Measurements from ENCODE around the gene AGBL3. TPM values are rescaled to one million over a fixed set of nuclear protein-coding genes. Genes with fewer than 3 reads are reported as not detected.

Gene AGBL3
- total RNA-seq, 2 donors from 2014 or later: 0.47 to 0.98 TPM

DNA sequence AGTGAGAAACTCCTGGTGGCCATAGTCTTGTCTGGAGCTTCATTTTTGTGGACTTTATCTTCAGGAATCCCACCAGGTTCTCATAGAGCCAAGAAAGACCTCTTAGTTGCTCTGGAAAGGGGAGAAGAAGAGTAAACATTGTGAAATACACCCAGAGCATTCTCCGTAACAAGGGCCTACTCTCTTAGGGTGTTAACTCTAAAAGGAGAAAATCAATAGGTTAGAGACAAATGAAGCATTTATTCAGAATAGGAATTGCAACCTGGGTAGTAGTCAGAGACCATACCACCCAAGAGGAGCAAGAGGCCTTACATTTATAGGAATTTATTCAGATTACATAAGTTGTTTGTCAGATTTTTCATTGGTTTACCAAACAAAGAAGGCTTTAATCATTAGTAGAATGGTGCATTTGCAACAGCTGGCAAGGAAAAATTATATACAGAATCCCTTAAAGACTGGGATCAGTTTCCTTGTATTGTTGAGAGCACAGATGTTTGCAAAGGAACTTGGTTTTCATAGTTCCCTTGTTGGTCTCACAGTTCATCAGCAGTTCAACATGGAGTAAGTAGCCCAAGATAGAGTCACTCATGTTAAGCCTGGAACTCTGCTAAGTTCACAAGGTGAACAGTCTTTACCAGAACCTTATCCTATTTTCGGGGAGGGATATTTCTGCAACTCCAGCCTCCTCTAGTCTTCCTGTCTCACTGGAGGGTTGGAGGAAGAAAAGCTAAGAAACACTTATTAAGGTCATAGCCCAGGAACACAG, 108.3 kb downstream of the AGBL3 start:
- Histone ChIP-seq H3K27ac (no peak overlapping the region), H3K9me3 (no peaks in the 10 kb centered on the region), H3K4me1 (no peaks in the 10 kb centered on the region), H3K9ac (ENCODE audit: low read depth in 2 of 2, low read length in 2 of 2) (no peak overlapping the region), H3K4me3 (no peak overlapping the region), H3K36me3 (no peaks in the 10 kb centered on the region), H3K27me3 (no peaks in the 10 kb centered on the region)
- no peak for DNase-seq
- intact Hi-C loops (cut with DNase I): no loop called here
- TF ChIP-seq, protein P1, sequence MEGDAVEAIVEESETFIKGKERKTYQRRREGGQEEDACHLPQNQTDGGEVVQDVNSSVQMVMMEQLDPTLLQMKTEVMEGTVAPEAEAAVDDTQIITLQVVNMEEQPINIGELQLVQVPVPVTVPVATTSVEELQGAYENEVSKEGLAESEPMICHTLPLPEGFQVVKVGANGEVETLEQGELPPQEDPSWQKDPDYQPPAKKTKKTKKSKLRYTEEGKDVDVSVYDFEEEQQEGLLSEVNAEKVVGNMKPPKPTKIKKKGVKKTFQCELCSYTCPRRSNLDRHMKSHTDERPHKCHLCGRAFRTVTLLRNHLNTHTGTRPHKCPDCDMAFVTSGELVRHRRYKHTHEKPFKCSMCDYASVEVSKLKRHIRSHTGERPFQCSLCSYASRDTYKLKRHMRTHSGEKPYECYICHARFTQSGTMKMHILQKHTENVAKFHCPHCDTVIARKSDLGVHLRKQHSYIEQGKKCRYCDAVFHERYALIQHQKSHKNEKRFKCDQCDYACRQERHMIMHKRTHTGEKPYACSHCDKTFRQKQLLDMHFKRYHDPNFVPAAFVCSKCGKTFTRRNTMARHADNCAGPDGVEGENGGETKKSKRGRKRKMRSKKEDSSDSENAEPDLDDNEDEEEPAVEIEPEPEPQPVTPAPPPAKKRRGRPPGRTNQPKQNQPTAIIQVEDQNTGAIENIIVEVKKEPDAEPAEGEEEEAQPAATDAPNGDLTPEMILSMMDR (IDR thresholded peaks at IDR 0.05): no peak

DNA sequence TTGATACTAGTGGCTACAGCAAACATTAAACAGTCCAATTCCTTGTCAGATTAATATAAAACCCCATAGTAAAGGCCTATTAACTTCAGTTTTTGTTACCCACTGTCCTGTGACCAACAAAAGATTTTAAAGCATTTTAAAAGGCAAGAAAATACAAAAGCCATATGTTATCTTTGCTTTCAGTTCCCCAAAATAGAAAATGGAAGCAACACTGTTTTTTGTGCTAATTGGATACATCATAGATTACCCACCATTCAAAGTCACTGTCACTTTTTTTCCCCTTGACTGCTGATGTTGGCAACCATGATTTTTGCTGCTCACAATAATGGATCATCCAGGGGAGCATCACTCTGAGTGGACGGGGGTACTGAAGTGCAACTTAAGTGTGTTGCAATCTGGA, 109.1 kb downstream of the AGBL3 start:
- TF ChIP-seq, protein P1 (IDR thresholded peaks at IDR 0.05): no peak
- no peak for DNase-seq
- H3K36me3 ChIP-seq: no peaks in the 10 kb centered on the region
- no peaks in the 10 kb centered on the region for H3K27me3 ChIP-seq
- no peaks in the 10 kb centered on the region for H3K9me3 ChIP-seq
- H3K9ac ChIP-seq (ENCODE audit: low read depth in 2 of 2, low read length in 2 of 2): no peak overlapping the region
- H3K27ac ChIP-seq: no peak overlapping the region
- intact Hi-C loops (cut with DNase I): no loop called here
- no peaks in the 10 kb centered on the region for H3K4me1 ChIP-seq
- no peak overlapping the region for H3K4me3 ChIP-seq

DNA sequence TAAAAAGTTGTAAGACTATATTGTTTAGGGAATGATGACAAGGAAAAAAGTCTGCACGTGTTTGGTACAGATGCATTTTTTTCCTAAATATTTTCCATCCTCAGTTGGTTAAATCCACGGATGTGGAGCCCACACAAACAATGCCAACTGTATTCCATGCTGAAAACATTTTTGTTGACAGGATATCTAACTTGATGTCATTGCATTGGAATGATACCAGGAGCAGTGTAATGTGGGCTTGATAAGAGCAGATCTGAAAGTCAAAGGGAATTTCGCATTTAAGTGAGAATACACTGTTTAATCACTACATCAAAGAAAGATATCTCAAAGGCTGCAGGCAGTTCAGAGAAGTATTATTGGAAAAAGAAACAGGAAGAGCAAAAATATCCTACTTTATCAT, 112.1 kb downstream of the AGBL3 start:
- no peak overlapping the region for H3K9ac ChIP-seq (ENCODE audit: low read depth in 2 of 2, low read length in 2 of 2)
- no peaks in the 10 kb centered on the region for H3K9me3 ChIP-seq
- no peak for DNase-seq
- H3K27me3 ChIP-seq: no peaks in the 10 kb centered on the region
- H3K4me3 ChIP-seq: no peak overlapping the region
- no peaks in the 10 kb centered on the region for H3K4me1 ChIP-seq
- TF ChIP-seq, protein P1 (IDR thresholded peaks at IDR 0.05): no peak
- no peaks in the 10 kb centered on the region for H3K36me3 ChIP-seq
- no peak overlapping the region for H3K27ac ChIP-seq
- intact Hi-C loops (cut with DNase I): no loop called here

DNA sequence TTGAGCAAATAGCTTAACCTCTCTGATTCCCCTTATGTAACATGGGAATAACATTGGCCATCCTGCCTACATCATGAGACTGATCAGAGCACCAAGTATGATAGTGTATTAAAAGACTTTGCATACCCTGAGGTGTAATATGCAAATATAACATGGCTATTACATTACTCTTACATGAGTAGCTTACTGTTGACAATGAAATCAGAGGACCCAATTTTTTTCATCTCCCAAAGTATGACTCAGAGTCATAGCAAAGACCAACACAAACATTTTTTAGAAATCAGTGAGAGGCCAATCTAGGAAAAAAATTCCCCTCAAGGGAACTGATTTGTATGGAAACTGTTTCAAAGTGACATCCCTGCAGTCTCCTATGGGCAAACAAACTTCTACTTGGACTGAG, 114.5 kb downstream of the AGBL3 start:
- Histone ChIP-seq H3K36me3 (no peaks in the 10 kb centered on the region), H3K9ac (ENCODE audit: low read depth in 2 of 2, low read length in 2 of 2) (no peak overlapping the region), H3K27ac (no peak overlapping the region), H3K9me3 (no peaks in the 10 kb centered on the region), H3K27me3 (no peaks in the 10 kb centered on the region), H3K4me3 (no peak overlapping the region), H3K4me1 (no peaks in the 10 kb centered on the region)
- intact Hi-C loops (cut with DNase I): no loop called here
- no peak for DNase-seq
- TF ChIP-seq, protein P1 (IDR thresholded peaks at IDR 0.05): no peak

DNA sequence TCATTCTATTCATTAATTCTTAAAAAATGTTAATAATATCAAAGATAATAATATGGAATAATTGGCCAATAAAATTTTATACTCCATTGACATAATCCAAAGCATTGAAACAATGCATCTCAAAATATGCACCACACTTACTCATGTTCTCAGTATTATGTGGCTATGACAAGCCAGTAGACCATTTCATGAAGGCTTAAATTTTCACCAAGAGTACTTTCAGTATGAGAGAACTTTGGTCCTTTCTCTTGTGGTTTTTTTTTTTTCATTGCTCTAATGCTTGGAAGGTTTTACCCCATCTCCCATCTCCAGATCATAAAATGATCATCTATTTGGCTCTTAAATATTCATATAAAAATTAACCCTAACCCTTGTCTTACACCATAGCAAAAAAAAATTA, 116.1 kb downstream of the AGBL3 start:
- no peak overlapping the region for H3K27ac ChIP-seq
- intact Hi-C loops (cut with DNase I): no loop called here
- TF ChIP-seq, protein P1 (IDR thresholded peaks at IDR 0.05): no peak
- no peaks in the 10 kb centered on the region for H3K9me3 ChIP-seq
- no peaks in the 10 kb centered on the region for H3K27me3 ChIP-seq
- H3K4me3 ChIP-seq: no peak overlapping the region
- H3K4me1 ChIP-seq: no peaks in the 10 kb centered on the region
- H3K36me3 ChIP-seq: no peaks in the 10 kb centered on the region
- no peak for DNase-seq
- H3K9ac ChIP-seq (ENCODE audit: low read depth in 2 of 2, low read length in 2 of 2): no peak overlapping the region

All from colonic mucosa (tissue), 4 donors.